ENCODE data around the gene ZNF503.

The ZNF503 gene

DNA sequence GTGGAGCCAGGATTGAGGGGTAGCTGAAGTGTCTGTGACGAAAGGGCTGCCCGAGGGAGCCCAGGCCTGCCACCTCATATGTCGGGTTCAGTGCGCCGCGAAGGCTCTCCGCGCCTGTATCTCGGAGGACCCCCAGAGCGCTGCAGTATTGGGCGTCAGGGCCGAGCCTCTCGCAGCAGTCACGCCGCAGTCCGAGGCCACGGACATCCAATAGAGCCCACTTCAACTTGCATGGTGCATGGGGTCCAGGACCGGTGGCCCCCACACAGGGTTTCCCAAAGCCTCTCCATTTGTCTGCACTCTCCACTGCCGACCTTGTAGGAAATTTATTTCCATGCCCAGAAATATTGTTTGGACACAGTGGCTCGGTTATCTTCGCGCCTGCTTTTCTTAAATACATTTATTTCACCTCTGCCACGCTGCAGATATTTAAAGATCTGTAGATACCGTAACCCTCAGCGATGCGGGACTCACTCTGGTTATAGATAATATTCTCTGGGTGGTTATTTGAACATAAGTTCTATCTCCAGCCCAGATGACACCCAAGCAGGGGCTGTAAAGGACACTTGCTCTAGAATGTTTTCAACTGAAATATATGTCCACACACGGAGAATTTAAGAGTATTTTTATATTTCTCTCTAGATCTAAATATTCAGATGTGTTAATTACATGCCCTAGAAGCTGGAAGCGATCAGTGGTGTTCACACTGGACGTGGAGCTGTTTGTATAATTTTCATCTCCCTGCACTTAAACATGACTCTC lies 5.1 kb upstream of the ZNF503 start:
- DNase-seq (ENCODE audit: low read depth): no peak

DNA sequence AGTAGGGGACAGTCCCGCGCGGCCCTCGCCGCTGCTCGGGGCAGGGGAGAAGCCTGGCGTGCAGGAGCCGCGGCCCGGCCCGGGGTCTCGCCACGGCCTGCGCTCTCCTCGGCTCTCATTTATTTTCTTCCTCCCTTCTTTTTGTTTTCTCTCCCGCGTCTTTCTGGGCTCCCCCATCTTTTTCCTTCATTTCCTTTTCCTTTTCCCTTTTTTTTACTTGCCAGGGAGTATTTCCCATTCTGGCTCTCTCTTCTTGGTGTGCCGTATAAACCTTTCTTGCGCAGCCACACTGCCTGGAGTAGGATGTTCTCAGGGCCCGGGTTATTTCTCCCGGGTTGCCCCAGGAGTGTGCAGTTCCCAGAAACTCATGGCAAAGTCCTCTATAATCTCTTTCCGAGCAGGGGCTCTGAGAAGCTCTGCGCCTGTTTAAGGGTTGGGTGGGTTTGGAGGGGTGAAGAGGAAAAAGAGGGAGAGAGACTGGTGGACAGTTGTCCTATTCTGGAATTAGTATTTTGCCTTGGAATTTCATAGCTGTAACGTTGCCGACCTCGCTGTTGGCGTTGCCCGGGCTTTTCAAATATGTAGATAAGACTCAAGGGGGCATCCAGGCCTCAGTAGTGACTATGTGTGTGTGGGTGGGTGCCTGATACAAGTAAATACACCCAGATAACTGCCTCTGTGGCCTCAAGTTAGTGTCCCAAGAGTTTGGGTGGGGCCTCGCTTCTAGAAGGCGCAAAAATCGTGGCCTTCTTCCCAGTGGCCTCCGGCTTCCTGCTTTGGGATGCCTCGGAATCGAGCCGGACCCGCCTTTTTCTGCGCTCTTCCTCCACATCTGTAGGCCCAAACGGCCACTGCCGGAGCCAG lies 4.3 kb upstream of the ZNF503 start:
- no peak for DNase-seq (ENCODE audit: low read depth)

- no peak for DNase-seq (ENCODE audit: low read depth)
Observed at GRCh38 chr10:75404815-75405597, 3.4 kb upstream of the ZNF503 start.

GRCh38 chr10:75403939-75404814 lies 2.6 kb upstream of the ZNF503 start:
- DNase-seq (ENCODE audit: low read depth): no peak

GRCh38 chr10:75403144-75403938 lies 1.8 kb upstream of the ZNF503 start:
- DNase-seq (ENCODE audit: low read depth): no peak

DNA sequence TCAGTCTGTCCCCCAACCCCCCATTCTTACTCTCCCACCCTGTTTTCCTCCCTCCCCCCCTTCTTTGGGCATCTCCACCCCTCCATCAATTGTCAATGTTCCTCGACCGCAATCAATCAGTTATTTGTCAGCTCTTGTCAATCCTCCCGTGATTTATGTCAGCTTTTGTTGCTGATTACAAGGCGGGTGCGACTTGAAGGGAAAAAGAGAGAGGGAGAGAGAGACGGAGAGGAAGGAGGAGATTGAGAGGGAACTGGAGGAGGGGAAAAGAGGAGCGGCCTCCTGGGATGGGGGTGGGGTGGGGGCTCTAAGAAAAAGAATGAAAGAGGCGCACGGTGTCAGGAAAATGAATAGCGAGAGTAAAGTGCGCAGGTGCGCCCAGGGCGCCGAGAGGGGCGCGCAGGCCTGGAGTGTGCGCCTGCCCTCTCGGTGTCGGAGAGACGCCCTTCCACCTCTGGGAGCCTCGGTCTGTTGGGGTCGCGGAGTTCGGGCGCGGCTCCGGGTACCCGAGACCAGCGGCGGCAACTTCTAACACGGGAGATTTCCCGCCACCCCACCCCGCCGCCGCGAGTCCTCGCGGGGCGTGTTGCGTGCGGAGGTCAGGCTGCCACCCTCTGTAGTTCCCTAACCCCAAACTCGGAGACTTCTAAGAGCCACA lies 1.1 kb upstream of the ZNF503 start:
- DNase-seq (ENCODE audit: low read depth): no peak

GRCh38 chr10:75400771-75401568 lies 594 bp downstream of the ZNF503 start:
- no peak for DNase-seq (ENCODE audit: low read depth)

GRCh38 chr10:75400163-75400770 lies 1.3 kb downstream of the ZNF503 start:
- DNase-seq (ENCODE audit: low read depth): no peak

GRCh38 chr10:75399461-75400162 lies 2.0 kb downstream of the ZNF503 start:
- DNase-seq (ENCODE audit: low read depth): no peak

- no peak for DNase-seq (ENCODE audit: low read depth)
Observed at GRCh38 chr10:75398692-75399460, 2.7 kb downstream of the ZNF503 start.

DNA sequence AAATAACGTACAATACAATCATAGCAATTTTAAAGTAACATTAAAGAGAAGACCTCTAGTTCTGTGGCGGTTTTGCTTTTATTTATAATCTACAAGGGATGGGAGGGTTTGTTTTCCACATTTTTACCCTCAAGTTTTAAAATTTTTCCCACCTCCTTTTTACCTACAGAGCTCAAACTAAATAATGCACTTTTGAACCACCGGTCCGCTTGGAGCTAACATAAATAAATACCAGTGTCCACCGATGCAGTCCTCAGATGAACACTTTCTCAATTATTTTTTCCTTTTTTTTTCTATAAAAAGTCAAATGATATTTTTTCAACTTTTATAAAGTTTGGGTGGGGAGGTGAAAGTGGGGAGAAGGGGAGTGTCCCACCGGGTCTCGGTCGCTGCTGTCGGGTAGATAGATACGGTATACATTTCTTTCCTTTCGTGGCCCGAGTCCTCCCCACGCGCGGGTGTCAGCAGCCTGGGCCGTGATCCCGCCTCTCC lies 3.3 kb downstream of the ZNF503 start:
- no peak for DNase-seq (ENCODE audit: low read depth)

DNA sequence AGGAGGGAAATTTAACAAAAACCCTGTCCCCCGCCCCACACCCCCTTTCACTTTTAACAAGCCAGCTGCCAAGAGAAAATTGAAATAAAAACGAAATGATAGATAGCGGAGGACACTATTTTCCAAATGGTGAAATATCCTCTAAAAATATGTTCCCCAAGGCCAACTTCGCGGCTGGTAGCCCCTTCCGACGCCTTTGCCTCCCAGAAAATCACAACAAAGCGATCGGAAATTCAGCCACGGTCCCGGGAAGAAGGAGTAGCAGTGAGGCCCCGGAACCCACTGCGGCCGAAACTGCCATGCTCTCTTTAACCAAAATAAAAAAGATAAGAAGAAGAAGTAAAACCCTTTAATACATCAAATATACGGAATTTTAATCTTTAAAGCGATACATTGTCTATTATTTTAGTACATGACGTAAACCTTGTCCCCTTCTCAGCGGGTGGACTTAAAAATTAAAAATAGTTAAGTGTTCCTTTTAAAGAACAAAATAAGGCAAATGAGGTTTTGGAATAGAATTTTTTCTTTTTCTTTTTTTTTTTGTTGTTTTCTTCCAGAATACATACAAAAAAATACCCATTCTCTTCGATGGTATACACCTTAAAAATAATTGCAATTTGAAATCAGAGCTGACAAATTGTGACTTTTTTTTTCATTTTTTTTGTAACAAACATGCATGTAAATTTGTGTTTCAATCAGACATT lies 3.9 kb downstream of the ZNF503 start:
- DNase-seq (ENCODE audit: low read depth): no peak

- DNase-seq (ENCODE audit: low read depth): no peak
Observed at GRCh38 chr10:75396631-75397495, 4.7 kb downstream of the ZNF503 start.

DNA sequence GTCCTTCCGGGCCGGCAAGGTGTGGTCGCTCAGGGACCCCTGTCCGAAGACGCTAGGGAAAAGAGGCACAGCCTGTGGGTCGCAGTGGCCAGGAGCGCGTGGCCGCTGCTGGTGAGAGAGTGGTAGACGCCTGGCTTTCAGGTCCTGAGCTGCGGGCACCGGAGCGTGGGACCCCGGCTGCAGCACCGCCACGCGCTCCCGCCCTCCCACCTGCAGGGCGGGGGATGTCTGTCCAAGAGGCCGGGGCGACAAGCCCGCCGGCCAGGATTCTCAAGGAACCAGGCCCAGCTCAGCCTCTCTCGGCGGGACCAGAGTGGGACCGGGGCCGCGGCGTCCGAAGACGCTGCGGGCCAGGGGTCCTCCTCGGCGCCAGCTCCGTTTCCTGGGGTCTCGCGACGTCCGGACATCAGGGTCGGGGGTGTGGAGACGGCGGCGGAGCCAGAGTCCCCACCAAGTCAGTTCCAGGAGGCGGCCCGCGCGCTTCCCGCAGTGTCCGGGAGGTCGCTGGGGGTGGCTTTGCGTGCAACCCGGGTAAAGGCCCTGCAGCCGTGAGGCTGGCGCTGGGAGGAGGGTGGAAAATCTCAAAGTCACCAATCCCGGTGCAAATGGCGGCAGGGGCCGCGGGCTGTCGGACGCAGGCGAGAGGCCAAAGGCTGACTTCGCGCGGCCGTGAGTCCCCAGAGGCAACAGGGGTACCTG lies 5.5 kb downstream of the ZNF503 start:
- no peak for DNase-seq (ENCODE audit: low read depth)

Measured in activated T-helper 9 cell treated with anti-CD3 and anti-CD28 coated beads, Interleukin-2, amount 50 U/mL, for 16 hours (primary cell).